Amygdala (tissue), 56 donors: ENCODE data around the gene ATP2A1.
"Not testable (repeated sequence)": the region's sequence is repeated elsewhere in the genome, so short reads cannot be mapped to it uniquely, and the experiment has no call there.

ENCODE experiments used
- DNase-seq, 56 donors: peaks; one replicate each; lab custom pipeline; 2025; lab: John Stamatoyannopoulos, UW

ATP2A1 gene

GRCh38 chr16:28858421-28858820, 19.9 kb upstream of the ATP2A1 start:
- DNase-seq: no peak

DNA sequence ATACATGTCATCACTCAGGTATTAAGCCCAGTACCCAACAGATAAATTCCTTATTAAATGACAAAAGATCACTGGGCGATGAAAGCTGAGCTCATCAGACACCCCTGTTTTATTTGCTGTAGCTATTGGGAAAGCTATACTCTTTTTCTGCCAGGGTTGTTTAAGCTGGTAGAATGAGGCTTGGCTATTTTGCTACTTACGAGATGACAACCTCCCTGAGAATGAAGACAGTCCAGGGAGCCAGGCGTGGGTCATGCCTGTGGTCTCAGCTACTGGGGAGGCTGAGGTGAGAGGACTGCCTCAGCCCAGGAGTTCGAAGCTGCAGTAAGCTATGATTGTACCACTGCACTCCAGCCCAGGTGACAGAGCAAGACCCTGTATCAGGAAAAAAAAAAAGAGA, 19.0 kb upstream of the ATP2A1 start:
- DNase-seq: no peak

DNA sequence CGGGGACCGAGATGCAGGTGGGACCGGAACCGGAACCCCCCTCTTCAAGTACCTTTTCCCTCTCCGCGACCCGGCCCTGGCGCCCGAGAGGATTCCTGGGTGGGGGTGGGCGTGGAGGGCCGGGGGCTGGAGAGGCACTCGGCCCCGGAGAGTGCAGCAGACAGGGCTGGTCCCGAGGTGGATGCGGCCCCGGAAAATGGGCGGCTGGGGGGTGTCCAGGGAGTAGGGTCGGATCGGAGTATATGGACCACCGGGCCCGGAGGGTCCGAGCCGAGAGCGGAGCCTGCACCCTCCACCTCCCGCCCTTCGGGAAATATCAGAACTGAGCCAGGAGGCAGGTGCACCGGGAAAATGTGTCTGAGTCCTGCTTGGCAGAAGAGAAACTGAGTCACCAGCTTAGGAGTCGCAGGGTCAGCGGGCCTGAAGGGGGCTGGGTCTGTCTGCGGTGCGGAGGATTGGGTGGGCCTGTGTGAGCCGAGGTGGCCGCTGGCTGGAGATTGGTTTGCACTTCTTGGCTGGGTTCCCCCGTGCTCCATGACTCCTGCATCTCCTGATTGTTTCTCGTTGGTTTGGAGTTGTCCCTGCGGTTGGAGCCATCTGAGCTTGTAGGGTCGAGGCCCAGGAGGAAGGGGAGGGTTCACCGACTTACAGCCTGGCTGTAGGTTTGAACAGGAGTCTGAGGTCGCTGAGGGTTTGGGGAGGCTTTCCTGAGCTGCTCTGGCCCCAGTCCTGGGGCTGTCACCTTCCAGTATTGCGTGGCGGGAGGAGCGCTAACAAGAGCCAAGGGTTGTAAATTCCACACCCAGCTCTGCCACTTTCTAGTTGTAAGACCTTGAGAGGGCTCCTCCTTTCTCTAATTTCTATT, 14.1 kb upstream of the ATP2A1 start:
- DNase-seq: peak in 7 of 56 donors; percentile 8 to 52 (median 35)

DNA sequence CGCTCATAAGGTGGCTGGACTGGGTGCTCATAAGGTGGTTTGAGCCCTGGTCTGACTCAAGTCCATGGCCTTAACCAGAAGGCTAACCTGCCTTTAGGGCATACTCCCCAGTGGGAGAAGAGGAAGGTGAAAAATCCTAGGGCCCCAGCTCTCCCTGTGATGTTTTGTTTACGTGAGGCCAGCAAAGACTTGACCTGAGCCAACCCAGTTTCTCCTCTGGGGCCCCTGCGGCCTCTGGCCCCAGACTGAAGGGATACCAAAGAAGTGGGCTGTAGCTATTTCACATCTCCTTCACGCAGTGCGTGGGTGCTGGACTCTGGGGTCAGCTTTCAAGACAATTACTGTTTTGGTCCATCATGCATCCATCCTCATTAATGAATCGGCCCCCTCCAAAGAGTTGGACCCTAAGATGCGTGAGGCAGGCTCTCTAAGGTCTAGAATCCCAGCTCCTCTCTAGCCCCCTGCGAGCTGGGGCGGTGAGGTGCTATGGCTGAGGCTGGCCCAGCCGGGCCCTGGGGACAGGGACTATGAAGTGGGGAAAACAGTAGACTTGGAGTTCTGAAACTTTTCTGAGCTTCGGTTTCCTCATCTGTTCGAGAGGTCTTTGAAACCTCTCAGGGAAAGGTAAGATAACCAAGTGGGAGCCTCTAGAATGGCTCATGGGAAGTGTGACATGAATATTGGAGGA, 13.1 kb upstream of the ATP2A1 start:
- no peak for DNase-seq

- no peak for DNase-seq
Observed at GRCh38 chr16:28865722-28866453, 12.4 kb upstream of the ATP2A1 start.

GRCh38 chr16:28866454-28866804, 11.9 kb upstream of the ATP2A1 start:
- DNase-seq: no peak

GRCh38 chr16:28867241-28867640, 11.0 kb upstream of the ATP2A1 start:
- DNase-seq: no peak

DNA sequence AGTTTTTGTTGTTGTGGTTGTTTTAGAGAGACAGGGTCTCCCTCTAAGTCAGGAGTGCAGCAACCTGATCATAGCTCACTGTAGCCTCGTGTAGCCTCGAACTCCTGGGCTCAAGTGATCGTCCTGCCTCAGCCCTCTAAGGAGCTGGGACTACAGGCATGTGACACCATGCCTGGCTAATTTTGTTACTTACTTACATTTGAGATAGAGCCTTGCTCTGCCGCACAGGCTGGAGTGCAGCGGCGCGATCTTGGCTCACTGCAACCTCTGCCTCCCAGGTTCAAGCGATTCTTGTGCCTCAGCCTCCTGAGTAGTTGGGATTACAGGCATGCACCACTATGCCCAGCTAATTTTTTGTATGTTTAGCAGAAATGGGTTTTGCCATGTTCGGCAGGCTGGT, 10.6 kb upstream of the ATP2A1 start:
- DNase-seq: not testable (repeated sequence)

DNA sequence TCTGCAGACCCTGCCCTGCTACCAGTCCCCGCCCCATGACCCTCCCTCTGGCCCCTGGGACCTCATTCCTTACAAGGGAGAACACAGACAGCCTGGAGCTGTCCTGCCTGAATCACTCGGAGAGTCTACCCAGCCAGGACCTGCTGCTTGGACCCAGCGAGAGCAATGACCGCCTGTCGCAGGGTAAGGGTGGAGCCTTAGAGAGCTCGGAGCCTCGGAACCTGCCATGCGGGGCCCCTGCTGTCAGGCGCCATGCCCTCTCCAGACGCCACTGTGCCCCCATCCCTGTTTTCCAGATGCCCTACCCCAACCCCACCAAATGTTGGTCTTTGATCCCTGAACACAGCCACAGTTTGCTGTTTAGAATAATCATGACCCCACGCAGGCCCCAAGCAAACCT, 9.1 kb upstream of the ATP2A1 start:
- no peak for DNase-seq

GRCh38 chr16:28872952-28873351, 5.3 kb upstream of the ATP2A1 start:
- no peak for DNase-seq

DNA sequence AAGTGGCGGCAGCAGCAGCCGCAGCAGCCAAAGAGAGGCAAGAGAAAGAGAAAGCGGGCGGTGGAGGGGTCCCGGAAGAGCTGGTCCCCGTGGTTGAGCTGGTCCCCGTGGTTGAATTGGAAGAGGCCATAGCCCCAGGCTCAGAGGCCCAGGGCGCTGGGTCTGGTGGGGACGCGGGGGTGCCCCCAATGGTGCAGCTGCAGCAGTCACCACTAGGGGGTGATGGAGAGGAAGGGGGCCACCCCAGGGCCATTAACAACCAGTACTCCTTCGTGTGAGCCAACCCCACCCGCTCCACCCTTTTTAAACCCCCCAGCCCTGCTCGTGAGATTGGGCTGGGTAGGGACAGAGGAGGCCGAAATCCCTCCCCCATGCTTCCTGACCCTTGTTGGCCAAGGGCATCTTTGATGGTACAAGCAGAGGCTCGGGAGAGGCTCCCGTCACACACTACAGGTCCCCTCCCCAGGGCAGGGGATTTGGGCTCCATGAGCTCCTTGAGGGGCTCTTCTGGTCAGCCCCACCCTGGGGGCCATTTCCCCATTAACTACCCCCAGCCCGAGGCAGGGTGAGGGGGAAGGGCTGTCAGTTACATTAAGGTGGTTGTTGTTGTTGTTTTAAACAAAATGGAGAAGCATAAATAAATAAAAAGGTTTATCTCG, 4.6 kb upstream of the ATP2A1 start:
- no peak for DNase-seq

- DNase-seq: no peak
Observed at GRCh38 chr16:28874406-28874805, 3.9 kb upstream of the ATP2A1 start.

- no peak for DNase-seq
Observed at GRCh38 chr16:28875134-28876018, 2.9 kb upstream of the ATP2A1 start.

- peak in 1 of 56 donors; percentile 2 for DNase-seq
Observed at GRCh38 chr16:28876019-28876659, 2.1 kb upstream of the ATP2A1 start.

GRCh38 chr16:28876973-28877654, 1.2 kb upstream of the ATP2A1 start:
- no peak for DNase-seq

GRCh38 chr16:28877655-28878000, 660 bp upstream of the ATP2A1 start:
- no peak for DNase-seq

GRCh38 chr16:28879261-28879840, 1.1 kb downstream of the ATP2A1 start:
- peak in 2 of 56 donors; percentile 39 to 55 for DNase-seq

- DNase-seq: peak in 55 of 56 donors; percentile 32 to 92 (median 74)
Observed at GRCh38 chr16:28879841-28880588, 1.7 kb downstream of the ATP2A1 start.
